ENCODE measurements around the gene BRD4.
A peak's percentile ranks its signal among the peaks of the same experiment; 100 is the strongest.

The BRD4 gene

DNA sequence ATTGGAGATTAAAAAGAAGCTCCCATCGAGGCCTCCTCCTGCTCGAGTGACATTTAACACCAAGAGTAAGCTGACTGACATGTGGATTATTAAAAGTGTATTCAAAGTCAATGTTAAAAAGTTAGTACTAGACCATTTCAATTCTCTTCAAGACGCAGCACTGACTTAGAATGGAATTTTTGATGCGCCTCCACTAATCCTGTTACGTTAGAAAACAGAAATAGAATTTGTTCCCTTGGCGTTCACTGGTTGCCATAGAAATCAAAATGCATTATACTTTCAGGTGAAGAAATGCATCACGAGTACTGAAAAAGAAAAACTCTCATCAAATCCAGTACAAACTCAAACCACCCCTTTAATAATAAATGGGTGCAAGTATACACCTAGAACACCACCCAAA lies 42.2 kb downstream of the BRD4 start:
- TF ChIP-seq, protein P1, sequence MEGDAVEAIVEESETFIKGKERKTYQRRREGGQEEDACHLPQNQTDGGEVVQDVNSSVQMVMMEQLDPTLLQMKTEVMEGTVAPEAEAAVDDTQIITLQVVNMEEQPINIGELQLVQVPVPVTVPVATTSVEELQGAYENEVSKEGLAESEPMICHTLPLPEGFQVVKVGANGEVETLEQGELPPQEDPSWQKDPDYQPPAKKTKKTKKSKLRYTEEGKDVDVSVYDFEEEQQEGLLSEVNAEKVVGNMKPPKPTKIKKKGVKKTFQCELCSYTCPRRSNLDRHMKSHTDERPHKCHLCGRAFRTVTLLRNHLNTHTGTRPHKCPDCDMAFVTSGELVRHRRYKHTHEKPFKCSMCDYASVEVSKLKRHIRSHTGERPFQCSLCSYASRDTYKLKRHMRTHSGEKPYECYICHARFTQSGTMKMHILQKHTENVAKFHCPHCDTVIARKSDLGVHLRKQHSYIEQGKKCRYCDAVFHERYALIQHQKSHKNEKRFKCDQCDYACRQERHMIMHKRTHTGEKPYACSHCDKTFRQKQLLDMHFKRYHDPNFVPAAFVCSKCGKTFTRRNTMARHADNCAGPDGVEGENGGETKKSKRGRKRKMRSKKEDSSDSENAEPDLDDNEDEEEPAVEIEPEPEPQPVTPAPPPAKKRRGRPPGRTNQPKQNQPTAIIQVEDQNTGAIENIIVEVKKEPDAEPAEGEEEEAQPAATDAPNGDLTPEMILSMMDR (IDR thresholded peaks at IDR 0.05; ENCODE audit: extremely low read depth, missing control alignments): no peak
- no peak for DNase-seq (ENCODE audit: low spot score)

DNA sequence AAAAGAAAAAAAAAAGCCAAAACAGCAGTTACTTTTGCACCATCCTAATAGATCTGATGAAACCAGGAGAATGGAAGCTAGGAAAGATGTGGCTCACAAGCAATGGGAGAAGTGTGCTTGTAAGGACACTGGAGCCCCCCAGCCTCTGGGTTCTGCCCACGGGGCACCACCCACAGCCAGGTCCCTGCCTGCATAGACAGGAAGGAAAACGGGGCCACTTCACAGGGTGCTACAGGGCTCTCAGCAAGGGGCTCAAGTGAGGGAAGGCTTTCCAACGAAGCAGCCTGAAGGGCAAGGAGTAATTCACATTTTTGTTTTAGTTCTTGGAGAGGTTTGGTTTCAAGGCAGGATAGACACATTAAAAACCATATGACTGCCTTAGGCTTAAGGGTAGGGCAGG lies 42.7 kb downstream of the BRD4 start:
- DNase-seq (ENCODE audit: low spot score): no peak
- TF ChIP-seq, protein P1 (IDR thresholded peaks at IDR 0.05; ENCODE audit: extremely low read depth, missing control alignments): no peak

DNA sequence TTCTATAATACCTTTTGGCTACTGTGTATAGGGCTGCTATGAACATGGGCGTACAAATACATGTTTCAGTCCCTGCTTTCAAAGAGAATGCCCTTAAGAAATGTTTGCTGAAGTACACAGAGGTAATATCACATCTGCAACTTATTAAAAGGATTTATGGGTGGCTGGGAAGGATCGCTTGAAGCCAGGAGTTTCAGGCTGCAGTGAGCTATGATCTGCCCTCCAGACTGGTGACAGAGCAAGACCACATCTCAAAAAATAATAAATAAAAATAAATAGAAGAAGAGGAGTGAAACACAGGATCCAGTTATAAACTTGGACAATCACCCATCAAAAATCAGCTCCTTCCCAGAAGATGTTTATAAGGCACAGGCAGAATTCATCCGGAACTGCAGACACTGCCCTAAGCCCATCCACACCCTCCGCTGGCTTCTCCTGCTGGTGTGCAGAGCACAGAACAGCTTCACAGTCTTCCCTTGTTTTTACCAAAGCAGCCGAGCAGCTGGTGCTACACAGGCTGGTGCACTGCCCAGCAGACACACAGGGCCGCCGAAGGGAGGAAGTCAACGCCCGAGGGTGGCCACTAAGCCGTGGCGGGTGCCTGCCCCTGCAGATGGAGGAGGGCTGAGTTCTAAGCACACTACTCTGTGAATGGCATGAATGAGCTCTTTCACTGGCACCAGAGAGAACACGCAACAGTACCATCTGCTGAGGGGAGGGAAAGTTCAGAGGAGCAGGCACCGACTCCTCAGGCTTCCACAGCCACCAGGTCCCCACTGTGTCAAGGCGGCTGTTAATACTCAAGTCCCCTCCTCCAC lies 44.0 kb downstream of the BRD4 start:
- TF ChIP-seq, protein P1 (IDR thresholded peaks at IDR 0.05; ENCODE audit: extremely low read depth, missing control alignments): no peak
- DNase-seq (ENCODE audit: low spot score): no peak

DNA sequence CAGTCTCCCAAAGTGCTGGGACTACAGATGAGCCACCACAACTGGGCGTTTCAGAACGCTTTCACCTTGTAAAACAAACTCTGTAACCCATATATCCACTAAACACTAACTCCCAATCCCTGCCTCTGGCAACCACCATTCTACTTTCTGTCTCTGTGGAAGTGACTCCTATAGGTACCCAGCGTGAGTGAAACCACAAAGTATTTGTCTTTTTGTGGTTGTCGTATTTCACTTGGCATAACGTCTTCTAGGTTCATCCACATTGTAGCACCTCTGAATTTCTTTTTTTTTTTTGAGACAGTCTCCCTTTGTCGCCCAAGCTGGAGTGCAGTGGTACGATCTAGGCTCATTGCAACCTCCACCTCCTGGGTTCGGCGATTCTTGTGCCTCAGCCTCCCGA lies 44.8 kb downstream of the BRD4 start:
- no peak for DNase-seq (ENCODE audit: low spot score)
- TF ChIP-seq, protein P1 (IDR thresholded peaks at IDR 0.05; ENCODE audit: extremely low read depth, missing control alignments): no peak

DNA sequence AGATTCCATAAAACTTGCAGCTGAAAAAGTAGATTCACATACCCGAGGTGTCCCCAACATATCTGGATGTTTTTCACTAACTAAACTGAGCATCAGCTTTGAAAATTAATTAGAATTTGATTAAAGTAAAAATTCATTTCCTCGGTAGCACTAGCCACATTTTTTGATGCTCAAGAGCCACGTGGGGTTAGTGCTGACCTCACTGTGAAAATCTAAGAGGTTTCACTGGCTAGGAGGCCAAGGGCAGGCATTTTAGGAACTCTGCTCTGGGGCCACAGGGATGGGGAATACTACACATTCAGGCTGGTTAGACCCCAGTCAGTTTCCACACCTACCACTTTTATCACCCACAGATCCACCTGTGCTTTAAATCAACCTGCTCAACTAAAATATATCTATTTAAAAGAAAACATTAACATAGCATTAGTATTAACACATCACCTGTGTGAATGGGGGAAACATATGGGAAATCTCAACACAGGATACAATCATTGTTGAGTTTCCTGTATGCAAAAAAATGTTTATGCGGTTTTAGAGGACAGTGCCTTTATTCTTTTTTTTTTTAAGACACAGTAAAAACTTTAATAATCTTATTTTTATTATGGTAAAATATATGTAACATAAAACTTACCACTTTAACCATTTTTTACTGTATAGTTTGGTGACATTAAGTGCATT lies 45.5 kb downstream of the BRD4 start:
- DNase-seq (ENCODE audit: low spot score): no peak
- TF ChIP-seq, protein P1 (IDR thresholded peaks at IDR 0.05; ENCODE audit: extremely low read depth, missing control alignments): no peak

DNA sequence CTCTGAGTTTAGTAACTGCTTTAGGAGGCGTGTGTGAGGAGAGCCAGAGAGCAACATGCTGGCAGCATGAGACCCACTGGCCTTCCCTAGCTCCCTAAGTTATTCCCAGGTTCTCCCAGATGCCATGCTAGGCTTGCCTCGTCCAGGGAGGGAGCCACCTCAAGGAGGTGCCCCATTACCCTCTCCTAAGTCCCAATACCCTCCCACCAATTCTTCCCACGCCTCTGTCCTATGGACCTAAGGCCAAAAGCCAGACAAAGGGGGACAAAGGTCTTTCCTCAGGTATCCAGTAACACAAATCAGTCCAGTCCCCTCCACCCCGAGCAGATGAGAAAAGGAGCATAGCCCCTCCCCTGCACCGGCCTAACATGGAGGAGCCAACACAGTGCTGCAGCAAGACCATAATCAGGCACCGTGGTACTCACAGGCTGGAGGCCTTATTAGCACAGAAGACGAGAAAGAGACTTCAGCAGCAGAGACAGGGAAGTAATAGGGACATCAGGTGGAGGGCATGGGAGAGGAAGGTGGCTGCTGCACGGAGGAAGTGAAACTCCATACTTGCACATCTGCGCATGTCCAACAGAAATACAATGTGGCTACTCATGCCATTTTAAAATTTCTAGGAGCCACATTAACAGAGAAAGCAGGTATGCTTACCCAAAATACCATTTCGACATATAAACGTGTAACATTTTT lies 46.3 kb downstream of the BRD4 start:
- TF ChIP-seq, protein P1 (IDR thresholded peaks at IDR 0.05; ENCODE audit: extremely low read depth, missing control alignments): no peak
- peak; percentile 75 for DNase-seq (ENCODE audit: low spot score)

DNA sequence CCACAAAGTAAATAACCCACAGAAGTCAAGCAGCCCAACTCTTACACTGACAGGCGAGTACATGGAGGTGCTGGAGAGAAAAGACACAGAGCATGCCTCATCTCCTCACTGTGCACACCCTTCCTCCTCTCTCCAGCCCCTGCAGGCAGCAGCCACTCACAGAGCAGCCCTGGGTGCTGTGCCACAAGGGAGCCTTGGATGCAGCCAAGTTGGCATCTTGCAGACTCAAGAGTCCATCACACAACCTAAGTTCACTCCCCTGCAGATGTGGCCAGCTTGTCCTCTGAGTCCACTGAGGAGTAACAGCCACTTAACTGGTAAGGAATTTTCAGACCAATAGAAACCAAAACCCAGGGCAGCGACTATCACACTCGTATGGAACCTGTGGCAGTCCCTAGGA lies 47.4 kb downstream of the BRD4 start:
- DNase-seq (ENCODE audit: low spot score): no peak
- TF ChIP-seq, protein P1 (IDR thresholded peaks at IDR 0.05; ENCODE audit: extremely low read depth, missing control alignments): no peak

Data from GM20000 (cell line).